NAMALWA (cell line): ENCODE data around the gene CRIP1.

ENCODE experiments used
- DNase-seq: peaks from one replicate; pipeline ENCODE4 v3.0.0-alpha.2; 2015; ENCODE audit warnings: low spot score

The CRIP1 gene

GRCh38 chr14:105470350-105471296 is 16.1 kb upstream of the CRIP1 start:
- DNase-seq = peak; percentile 51

DNA sequence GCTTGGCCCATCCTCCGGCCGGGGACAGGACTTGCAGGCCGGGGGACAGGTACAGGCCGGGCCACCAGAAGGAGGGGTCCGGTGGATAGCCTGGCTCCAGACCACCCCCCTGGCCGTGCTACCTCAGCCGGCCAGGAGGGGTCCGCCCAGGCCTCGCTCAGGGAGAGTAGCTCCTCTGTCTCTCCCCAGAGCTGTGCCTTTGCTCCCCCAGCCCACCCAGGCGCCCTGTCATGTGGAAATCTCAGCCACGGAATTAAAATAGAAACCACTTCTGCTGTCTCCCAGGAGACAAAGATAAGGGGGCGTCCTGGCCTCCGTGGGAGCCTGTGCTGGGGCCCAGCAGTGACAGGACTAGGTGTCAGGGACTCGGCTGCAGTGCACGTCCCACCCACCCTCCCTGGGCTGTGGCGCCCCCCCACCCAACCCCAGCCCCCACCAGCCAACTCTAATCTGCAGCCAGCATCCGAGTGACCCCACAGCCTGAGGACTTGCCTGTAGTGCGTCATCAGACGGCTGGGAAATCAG is 15.3 kb upstream of the CRIP1 start:
- no peak for DNase-seq

GRCh38 chr14:105471823-105472485 is 14.7 kb upstream of the CRIP1 start:
- DNase-seq = no peak

DNA sequence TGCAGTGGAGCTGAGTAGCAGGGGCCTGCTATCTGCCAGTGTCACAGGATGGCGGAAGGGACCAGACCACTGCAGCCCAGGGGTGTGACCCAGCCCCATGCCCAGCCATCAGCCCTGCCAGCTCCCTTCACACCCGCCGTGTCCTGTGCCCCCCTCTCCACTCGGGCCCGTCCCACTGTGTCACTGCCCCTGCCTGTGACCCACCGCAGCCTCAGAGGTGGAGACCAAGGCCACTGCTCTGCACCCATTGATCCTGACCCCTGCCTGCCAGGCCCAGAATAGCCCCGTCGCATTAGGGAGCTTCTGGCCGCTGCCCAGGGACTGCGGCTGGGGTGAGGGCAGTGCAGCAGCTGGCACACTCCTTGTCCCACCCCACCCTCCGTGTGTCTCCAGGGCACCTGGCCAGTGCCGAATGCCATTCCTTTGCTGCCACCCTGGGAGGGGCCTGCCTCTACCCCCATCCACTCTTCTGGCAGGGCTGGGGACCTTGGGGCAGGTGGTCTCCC is 14.1 kb upstream of the CRIP1 start:
- no peak for DNase-seq

DNA sequence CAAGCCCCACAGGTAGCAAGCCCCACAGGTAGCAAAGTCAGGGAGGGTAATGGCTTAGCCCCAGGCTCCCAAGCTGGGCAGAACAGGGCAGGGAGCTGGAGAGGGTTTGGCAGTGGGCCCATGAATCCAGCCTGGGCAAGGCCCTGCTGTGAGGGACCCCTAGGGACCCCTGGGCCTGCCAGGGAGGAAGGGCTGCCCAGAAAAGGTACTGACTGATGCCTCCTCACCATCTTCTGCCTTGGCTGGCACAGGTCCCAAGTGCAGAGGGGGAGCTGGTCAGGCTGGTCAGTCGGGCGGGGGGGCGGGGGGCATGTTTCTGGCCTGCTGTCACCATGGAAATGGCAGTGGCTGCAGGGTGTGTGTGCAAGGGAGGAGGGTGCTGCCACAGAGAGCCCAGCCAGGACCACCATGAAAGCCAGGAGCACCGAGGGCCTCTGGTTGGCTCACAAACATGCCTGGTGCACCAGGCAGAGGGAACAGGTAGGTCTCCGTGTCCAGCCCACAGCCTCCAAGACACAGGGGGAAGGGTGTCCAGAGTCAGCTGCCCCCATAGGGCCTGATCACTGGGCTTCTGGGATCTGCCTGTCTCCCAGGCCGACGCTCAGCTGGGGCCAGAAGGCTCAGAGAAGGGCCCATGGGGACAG is 13.5 kb upstream of the CRIP1 start:
- no peak for DNase-seq

DNA sequence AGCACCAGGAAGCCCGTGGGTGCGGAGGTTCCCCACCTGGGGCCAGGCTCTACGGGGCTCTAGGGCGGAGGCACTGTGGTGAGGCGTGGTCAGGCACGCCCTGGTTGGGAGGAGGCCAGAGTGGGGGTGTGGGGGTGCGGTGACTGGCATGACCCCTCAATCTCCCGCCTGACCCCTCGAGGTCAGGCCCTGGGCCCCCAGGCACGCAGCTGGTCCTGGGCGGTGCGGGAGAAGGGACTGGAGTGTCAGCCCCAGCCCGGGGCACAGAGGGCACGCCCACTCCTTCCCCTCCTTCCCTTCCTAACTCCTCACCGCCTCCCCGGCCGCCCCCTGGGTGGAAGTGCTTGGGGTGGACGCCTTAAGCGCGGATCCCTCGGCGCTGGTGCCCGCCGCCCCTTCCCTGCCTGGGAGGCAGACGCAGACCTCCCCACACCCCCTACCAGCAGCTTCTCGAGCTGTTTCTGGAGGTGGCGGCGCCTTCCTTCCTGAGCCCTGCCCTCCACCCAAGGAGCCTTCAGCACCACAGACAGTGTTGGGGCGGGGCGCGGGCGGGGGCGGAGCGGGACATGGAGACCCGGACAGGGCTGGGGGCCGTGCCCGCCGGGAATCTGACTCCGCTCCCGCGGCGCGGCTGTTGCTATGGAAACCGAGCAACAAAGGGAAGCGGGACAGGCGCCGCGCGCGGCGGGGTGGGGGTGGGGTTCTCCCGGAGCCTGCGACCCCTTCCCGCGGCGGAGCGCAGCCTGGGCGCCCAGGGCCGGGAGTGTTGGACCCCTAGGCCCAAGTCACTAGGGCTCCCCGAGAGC is 12.8 kb upstream of the CRIP1 start:
- DNase-seq = no peak

- DNase-seq = no peak
These were observed 12.0 kb upstream of the CRIP1 start, which contains the start of gene CRIP2 for GRCh38 chr14:105474483-105475268. Gene CRIP2 (plus strand): TSS chr14:105474821. CDS start chr14:105474863, 42 bp downstream.

DNA sequence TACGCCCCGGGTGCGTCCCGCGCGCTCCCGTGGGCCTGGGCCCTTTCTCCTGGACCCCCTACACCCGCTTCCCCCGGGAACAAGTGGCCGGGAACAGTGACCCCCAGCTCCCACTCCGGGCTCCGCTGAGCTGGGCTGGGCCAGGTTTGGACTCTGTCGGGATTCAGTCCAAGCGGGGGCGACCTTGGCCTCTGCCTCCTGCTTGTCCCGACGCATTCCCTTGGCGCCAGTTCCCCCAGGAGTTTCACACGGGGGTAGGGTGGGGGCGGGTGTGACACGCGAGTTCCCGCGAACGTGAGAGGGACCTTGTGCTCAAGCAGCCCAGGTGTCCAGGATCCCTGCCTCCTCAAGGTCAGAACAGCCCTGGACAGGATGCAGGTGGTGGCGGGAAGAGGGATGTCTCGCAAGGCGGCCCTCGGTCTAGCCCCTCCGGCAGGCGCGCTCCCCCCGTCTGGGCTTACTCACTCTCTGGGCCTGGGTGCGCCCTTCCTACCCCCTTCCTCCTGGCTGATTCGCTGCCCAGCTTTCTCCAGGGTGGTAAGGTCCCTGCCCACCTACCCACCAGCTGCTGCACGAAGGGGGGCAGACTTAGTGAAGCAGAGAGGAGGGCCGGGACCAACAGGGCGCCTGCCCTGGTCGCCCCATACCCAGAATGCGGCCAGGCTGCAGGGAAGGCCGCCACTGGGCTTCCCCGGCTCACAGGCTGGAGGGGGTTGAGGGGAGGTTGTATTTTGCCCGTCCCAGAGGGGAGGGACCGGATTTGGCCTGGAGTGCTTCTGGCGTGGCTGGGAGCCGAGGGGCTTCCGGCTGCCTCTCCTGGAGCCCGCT is 11.2 kb upstream of the CRIP1 start:
- DNase-seq = no peak

GRCh38 chr14:105476097-105476830 is 10.4 kb upstream of the CRIP1 start:
- no peak for DNase-seq

GRCh38 chr14:105476831-105477659 is 9.6 kb upstream of the CRIP1 start:
- DNase-seq = no peak

DNA sequence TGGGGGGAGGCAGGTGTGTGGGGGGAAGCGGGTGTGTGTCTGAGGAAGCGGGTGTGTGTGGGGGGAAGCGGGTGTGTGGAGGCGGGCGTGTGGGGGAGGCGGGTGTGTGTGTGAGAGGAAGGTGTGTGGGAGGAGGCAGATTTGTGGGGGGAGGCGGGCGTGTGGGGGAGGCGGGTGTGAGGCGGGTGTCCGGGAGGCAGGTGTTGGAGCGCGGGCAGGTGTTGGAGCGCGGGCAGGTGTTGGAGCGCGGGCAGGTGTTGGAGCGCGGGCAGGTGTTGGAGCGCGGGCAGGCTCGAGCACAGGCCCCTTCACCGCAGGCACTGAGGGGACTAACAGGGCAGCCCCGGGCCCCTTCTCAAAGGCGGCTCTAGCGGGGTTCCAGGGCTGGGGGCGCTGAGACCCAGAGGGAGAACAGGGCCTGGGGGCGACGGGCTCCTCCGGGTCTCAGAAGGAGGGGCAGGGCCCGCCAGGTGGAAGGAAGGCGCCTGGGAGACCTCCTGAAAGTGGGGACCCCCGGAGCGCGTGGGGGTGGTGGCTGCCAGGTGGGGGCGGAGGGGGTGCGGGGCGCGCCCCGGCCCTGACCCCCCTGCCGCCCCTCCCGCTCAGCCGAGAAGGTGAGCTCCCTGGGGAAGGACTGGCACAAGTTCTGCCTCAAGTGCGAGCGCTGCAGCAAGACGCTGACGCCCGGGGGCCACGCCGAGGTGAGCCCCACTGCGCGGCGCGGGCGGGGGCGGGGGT is 8.9 kb upstream of the CRIP1 start:
- no peak for DNase-seq

DNA sequence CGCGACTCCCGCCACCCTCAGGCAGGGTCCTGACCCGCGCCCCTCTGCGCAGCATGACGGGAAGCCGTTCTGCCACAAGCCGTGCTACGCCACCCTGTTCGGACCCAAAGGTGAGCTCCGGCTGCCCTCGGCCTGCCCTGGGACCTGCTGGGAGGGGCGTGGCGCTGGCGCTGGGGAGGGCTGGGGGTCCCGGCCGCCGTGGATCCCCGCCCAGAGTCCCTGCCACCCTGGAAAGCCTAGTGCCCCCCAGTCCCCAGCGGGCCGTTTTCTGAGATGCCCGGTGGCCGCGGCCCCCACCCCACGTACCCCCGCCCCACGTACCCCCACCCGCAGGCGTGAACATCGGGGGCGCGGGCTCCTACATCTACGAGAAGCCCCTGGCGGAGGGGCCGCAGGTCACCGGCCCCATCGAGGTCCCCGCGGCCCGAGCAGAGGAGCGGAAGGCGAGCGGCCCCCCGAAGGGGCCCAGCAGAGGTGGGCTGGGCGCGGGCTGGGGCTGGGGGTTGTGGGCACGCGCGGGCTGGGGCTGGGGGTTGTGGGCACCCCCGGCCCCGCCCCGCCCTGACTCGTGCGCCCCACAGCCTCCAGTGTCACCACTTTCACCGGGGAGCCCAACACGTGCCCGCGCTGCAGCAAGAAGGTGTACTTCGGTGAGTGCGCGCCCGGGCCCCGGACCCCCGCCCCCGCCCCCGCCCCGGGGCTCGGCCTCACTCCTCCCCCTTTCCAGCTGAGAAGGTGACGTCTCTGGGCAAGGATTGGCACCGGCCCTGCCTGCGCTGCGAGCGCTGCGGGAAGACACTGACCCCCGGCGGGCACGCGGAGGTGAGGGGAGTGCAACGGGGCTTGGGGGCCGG is 8.1 kb upstream of the CRIP1 start:
- no peak for DNase-seq

DNA sequence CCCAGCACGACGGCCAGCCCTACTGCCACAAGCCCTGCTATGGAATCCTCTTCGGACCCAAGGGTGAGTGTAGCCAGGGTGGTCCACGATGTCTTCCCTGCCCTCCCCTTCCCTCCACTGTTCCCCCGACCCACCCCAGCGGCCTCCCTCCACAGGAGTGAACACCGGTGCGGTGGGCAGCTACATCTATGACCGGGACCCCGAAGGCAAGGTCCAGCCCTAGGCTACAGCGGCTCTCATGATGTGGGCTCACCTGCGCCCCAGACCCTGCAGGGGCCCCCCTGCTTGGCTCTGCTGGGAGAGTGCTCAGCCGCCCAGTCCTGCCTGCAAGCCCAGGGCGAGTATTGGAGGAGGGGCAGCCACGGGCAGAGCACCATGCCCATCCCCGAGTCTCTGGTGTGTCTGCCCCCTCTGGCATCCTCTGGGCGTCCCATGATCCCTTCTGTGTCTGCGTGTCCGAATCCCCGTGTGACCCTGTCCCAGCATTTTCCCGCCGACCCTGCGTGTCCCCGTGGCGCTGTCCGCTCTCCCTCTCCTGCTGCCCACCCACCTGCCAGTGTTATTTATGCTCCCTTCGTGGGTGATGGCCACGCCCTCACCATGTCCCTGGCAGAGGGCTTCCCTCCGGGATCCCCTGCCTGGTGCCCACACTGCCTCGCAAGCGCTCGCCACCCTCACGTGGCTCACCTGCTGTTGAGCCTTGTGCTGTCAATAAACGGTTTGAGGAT is 7.1 kb upstream of the CRIP1 start:
- no peak for DNase-seq

- no peak for DNase-seq
These were observed 6.4 kb upstream of the CRIP1 start for GRCh38 chr14:105480199-105480746.
